CD4-positive, CD25-positive, alpha-beta regulatory T cell (primary cell): ENCODE measurements around the gene XXYLT1. TPM values are rescaled to one million over a fixed set of nuclear protein-coding genes. Genes with fewer than 3 reads are reported as not detected.

Source experiments
- ATAC-seq, 2 donors: fragments of 150-1000 bp; cut with Tn5 transposase; one replicate each; pipeline ENCODE4 v1.10.0; 2021; ENCODE audit warnings: low read depth in 2 of 2, moderate number of reproducible peaks in 2 of 2, moderate library complexity in 1 of 2
- DNase-seq, 3 donors: peaks; one replicate each; pipeline versions ENCODE4 v3.0.0 to v3.0.0-alpha.2; 2012 to 2022; ENCODE audit warnings: mixed read lengths in 1 of 3
- H3K27ac ChIP-seq: one replicate; pipeline ENCODE4 v1.7.0; 2013; ENCODE audit warnings: mild to moderate bottlenecking, low read length; ENCODE audit not compliant: insufficient read depth, poor library complexity, severe bottlenecking
- H3K27me3 ChIP-seq: one replicate; pipeline ENCODE4 v1.7.0; 2013; ENCODE audit warnings: low read length; ENCODE audit not compliant: control insufficient read depth, insufficient read depth
- H3K36me3 ChIP-seq: one replicate; pipeline ENCODE4 v1.7.0; 2013; ENCODE audit warnings: mild to moderate bottlenecking, low read length, moderate library complexity; ENCODE audit not compliant: control insufficient read depth, insufficient read depth
- H3K4me1 ChIP-seq: 2 replicates; pipeline ENCODE4 v1.7.0; 2013; ENCODE audit warnings: mild to moderate bottlenecking, low read length; ENCODE audit not compliant: insufficient read depth, control insufficient read depth, poor library complexity, severe bottlenecking
- H3K4me3 ChIP-seq: one replicate; pipeline ENCODE4 v1.7.0; 2013; ENCODE audit warnings: low read depth, mild to moderate bottlenecking, low read length, moderate library complexity
- H3K9me3 ChIP-seq, 2 experiments: 1 replicate in 1 of 2; 2 replicates in 1 of 2; pipeline ENCODE4 v1.7.0; 2013; ENCODE audit warnings: low read length in 2 of 2, mild to moderate bottlenecking in 1 of 2, moderate library complexity in 1 of 2; ENCODE audit not compliant: control insufficient read depth in 2 of 2
- H3K27ac Mint-ChIP-seq, 3 donors: one replicate each; pipeline ENCODE4 v1.8.0; 2020 to 2022; ENCODE audit warnings: mild to moderate bottlenecking in 3 of 3, mixed read lengths in 3 of 3, moderate library complexity in 2 of 3
- H3K27me3 Mint-ChIP-seq: one replicate; pipeline ENCODE4 v1.8.0; 2022; ENCODE audit warnings: mild to moderate bottlenecking, mixed read lengths
- H3K36me3 Mint-ChIP-seq: one replicate; pipeline ENCODE4 v1.8.0; 2020; ENCODE audit warnings: mixed read lengths
- H3K4me1 Mint-ChIP-seq, 4 donors: one replicate each; pipeline ENCODE4 v1.8.0; 2020 to 2022; ENCODE audit warnings: mixed read lengths in 4 of 4, mild to moderate bottlenecking in 1 of 4
- H3K4me3 Mint-ChIP-seq, 4 donors: one replicate each; pipeline ENCODE4 v1.8.0; 2020 to 2022; ENCODE audit warnings: mild to moderate bottlenecking in 4 of 4, mixed read lengths in 4 of 4, moderate library complexity in 3 of 4
- H3K9me3 Mint-ChIP-seq, 7 donors: one replicate each; pipeline ENCODE4 v1.8.0; 2020 to 2022; ENCODE audit warnings: mixed read lengths in 7 of 7, mild to moderate bottlenecking in 3 of 7, moderate library complexity in 2 of 7
- polyA plus RNA-seq, 4 donors: library from polyadenylated mRNA; unstranded; fragments of 300-500 nt; fragmentation: Illumina TruSeq; gene quantifications; one replicate each; pipeline ENCODE4 v1.2.3, GENCODE V29; 2021
- total RNA-seq: library from RNA; stranded (reverse); gene quantifications from one replicate; pipeline ENCODE4 v1.2.3, GENCODE V29; 2022

Gene XXYLT1
- total and polyA plus RNA-seq, 5 donors from 2014 or later = 3.9 to 6.4 (median 5.7) TPM

GRCh38 chr3:195247086-195247862 lies 23.7 kb downstream of the XXYLT1 start:
- Histone ChIP-seq H3K27me3 (no peaks in the 10 kb centered on the region), H3K9me3 (no peaks in the 10 kb centered on the region), H3K4me3 (no peak overlapping the region), H3K4me1 (peaks cover 9% of the 10 kb centered on the region), H3K36me3 (no peaks in the 10 kb centered on the region), H3K27ac (no peak overlapping the region)
- H3K27ac Mint-ChIP-seq = peak overlapping the region in 1 of 3 donors; percentile 26
- no peak for ATAC-seq
- H3K9me3 Mint-ChIP-seq = peaks cover 0 to 1% (median 0%) of the 10 kb centered on the region in 7 donors
- no peak overlapping the region for H3K4me3 Mint-ChIP-seq
- H3K27me3 Mint-ChIP-seq = no peaks in the 10 kb centered on the region
- DNase-seq = no peak
- peaks cover 5 to 26% (median 19%) of the 10 kb centered on the region in 4 donors for H3K4me1 Mint-ChIP-seq
- peaks cover 16% of the 10 kb centered on the region for H3K36me3 Mint-ChIP-seq

GRCh38 chr3:195246581-195246995 lies 24.4 kb downstream of the XXYLT1 start:
- Histone ChIP-seq H3K4me1 (peaks cover 9% of the 10 kb centered on the region), H3K27ac (no peak overlapping the region), H3K27me3 (no peaks in the 10 kb centered on the region), H3K4me3 (no peak overlapping the region), H3K9me3 (no peaks in the 10 kb centered on the region), H3K36me3 (no peaks in the 10 kb centered on the region)
- H3K4me3 Mint-ChIP-seq = no peak overlapping the region
- DNase-seq (no peak), ATAC-seq (no peak)
- H3K36me3 Mint-ChIP-seq = peaks cover 16% of the 10 kb centered on the region
- H3K27ac Mint-ChIP-seq = no peak overlapping the region
- peaks cover 5 to 21% (median 14%) of the 10 kb centered on the region in 4 donors for H3K4me1 Mint-ChIP-seq
- H3K27me3 Mint-ChIP-seq = no peaks in the 10 kb centered on the region
- H3K9me3 Mint-ChIP-seq = peaks cover 0 to 2% (median 0%) of the 10 kb centered on the region in 7 donors

GRCh38 chr3:195245531-195245951 lies 25.4 kb downstream of the XXYLT1 start:
- no peaks in the 10 kb centered on the region for H3K27me3 Mint-ChIP-seq
- peaks cover 0 to 4% (median 0%) of the 10 kb centered on the region in 7 donors for H3K9me3 Mint-ChIP-seq
- H3K36me3 Mint-ChIP-seq = peaks cover 21% of the 10 kb centered on the region
- H3K4me3 Mint-ChIP-seq = no peak overlapping the region
- no peaks in the 10 kb centered on the region for H3K36me3 ChIP-seq
- no peaks in the 10 kb centered on the region for H3K27me3 ChIP-seq
- no peaks in the 10 kb centered on the region for H3K9me3 ChIP-seq
- no peak overlapping the region for H3K27ac ChIP-seq
- H3K4me1 Mint-ChIP-seq = peaks cover 3 to 11% (median 9%) of the 10 kb centered on the region in 4 donors
- H3K4me3 ChIP-seq = no peak overlapping the region
- ATAC-seq = no peak
- DNase-seq = no peak
- no peak overlapping the region for H3K27ac Mint-ChIP-seq
- peaks cover under 1% of the 10 kb centered on the region for H3K4me1 ChIP-seq

- Mint-ChIP-seq H3K9me3 (peaks cover 0 to 12% (median 0%) of the 10 kb centered on the region in 7 donors), H3K27me3 (no peaks in the 10 kb centered on the region), H3K4me3 (no peak overlapping the region), H3K36me3 (peaks cover 39% of the 10 kb centered on the region), H3K4me1 (peaks cover 0 to 5% (median under 1%) of the 10 kb centered on the region in 4 donors), H3K27ac (no peak overlapping the region)
- ATAC-seq (no peak), DNase-seq (no peak)
- Histone ChIP-seq H3K9me3 (peaks cover 6% of the 10 kb centered on the region in 2 experiments), H3K4me3 (no peak overlapping the region), H3K27ac (no peak overlapping the region), H3K4me1 (no peaks in the 10 kb centered on the region), H3K27me3 (no peaks in the 10 kb centered on the region), H3K36me3 (peaks cover 3% of the 10 kb centered on the region)
Observed at GRCh38 chr3:195241592-195242355, 29.2 kb downstream of the XXYLT1 start.

- H3K27ac Mint-ChIP-seq = no peak overlapping the region
- no peak overlapping the region for H3K4me3 Mint-ChIP-seq
- H3K36me3 Mint-ChIP-seq = peaks cover 33% of the 10 kb centered on the region
- no peak for ATAC-seq
- no peak overlapping the region for H3K4me3 ChIP-seq
- no peaks in the 10 kb centered on the region for H3K27me3 ChIP-seq
- H3K9me3 Mint-ChIP-seq = peaks cover 0 to 12% (median 0%) of the 10 kb centered on the region in 7 donors
- no peaks in the 10 kb centered on the region for H3K4me1 ChIP-seq
- H3K27ac ChIP-seq = no peak overlapping the region
- H3K9me3 ChIP-seq = peaks cover 6 to 10% of the 10 kb centered on the region in 2 experiments
- H3K27me3 Mint-ChIP-seq = no peaks in the 10 kb centered on the region
- no peak for DNase-seq
- peaks cover 3% of the 10 kb centered on the region for H3K36me3 ChIP-seq
- H3K4me1 Mint-ChIP-seq = peaks cover 0 to 5% (median under 1%) of the 10 kb centered on the region in 4 donors
Observed at GRCh38 chr3:195240939-195241338, 30.0 kb downstream of the XXYLT1 start.

- H3K27me3 ChIP-seq = no peaks in the 10 kb centered on the region
- peaks cover 0 to 6% (median under 1%) of the 10 kb centered on the region in 4 donors for H3K4me1 Mint-ChIP-seq
- H3K9me3 ChIP-seq = peaks cover 6 to 10% of the 10 kb centered on the region in 2 experiments
- peaks cover 0 to 12% (median 2%) of the 10 kb centered on the region in 7 donors for H3K9me3 Mint-ChIP-seq
- no peak overlapping the region for H3K27ac Mint-ChIP-seq
- H3K36me3 Mint-ChIP-seq = peaks cover 34% of the 10 kb centered on the region
- no peaks in the 10 kb centered on the region for H3K4me1 ChIP-seq
- H3K36me3 ChIP-seq = peaks cover 3% of the 10 kb centered on the region
- H3K27me3 Mint-ChIP-seq = no peaks in the 10 kb centered on the region
- no peak overlapping the region for H3K27ac ChIP-seq
- ATAC-seq = no peak
- no peak overlapping the region for H3K4me3 ChIP-seq
- no peak for DNase-seq
- H3K4me3 Mint-ChIP-seq = no peak overlapping the region
Observed at GRCh38 chr3:195240171-195240701, 30.7 kb downstream of the XXYLT1 start.

GRCh38 chr3:195239121-195239520 lies 31.8 kb downstream of the XXYLT1 start:
- H3K9me3 ChIP-seq = peaks cover 6 to 10% of the 10 kb centered on the region in 2 experiments
- no peak overlapping the region for H3K27ac Mint-ChIP-seq
- H3K4me3 ChIP-seq = no peak overlapping the region
- H3K4me1 ChIP-seq = no peaks in the 10 kb centered on the region
- no peak overlapping the region for H3K27ac ChIP-seq
- H3K36me3 Mint-ChIP-seq = peaks cover 34% of the 10 kb centered on the region
- no peaks in the 10 kb centered on the region for H3K27me3 ChIP-seq
- H3K27me3 Mint-ChIP-seq = peaks cover 4% of the 10 kb centered on the region
- ATAC-seq (no peak), DNase-seq (no peak)
- peaks cover 0 to 6% (median under 1%) of the 10 kb centered on the region in 4 donors for H3K4me1 Mint-ChIP-seq
- no peak overlapping the region for H3K4me3 Mint-ChIP-seq
- peaks cover 3% of the 10 kb centered on the region for H3K36me3 ChIP-seq
- H3K9me3 Mint-ChIP-seq = peaks cover 0 to 12% (median 4%) of the 10 kb centered on the region in 7 donors
